ENCODE data around the gene DUSP8. TPM values are rescaled to one million over a fixed set of nuclear protein-coding genes. Genes with fewer than 3 reads are reported as not detected.

DUSP8 gene
- total RNA-seq, 1 donor from 2014 or later: 8.4 TPM

- Mint-ChIP-seq H3K27me3 (no peaks in the 10 kb centered on the region), H3K4me3 (no peak overlapping the region), H3K9me3 (no peaks in the 10 kb centered on the region), H3K4me1 (ENCODE audit: unreplicated experiment) (peaks cover 30% of the 10 kb centered on the region), H3K27ac (no peak overlapping the region), H3K36me3 (no peaks in the 10 kb centered on the region)
- TF ChIP-seq CTCF (conservative IDR thresholded peaks at IDR 0.05): no peak
- DNase-seq (ENCODE audit: extremely low spot score, unreplicated experiment): no peak
These were observed 48.3 kb downstream of the DUSP8 start for GRCh38 chr11:1523779-1524178.

GRCh38 chr11:1523077-1523476 lies 49.0 kb downstream of the DUSP8 start:
- Mint-ChIP-seq H3K27ac (no peak overlapping the region), H3K36me3 (no peaks in the 10 kb centered on the region), H3K27me3 (no peaks in the 10 kb centered on the region), H3K4me1 (ENCODE audit: unreplicated experiment) (peaks cover 30% of the 10 kb centered on the region), H3K9me3 (no peaks in the 10 kb centered on the region), H3K4me3 (no peak overlapping the region)
- DNase-seq (ENCODE audit: extremely low spot score, unreplicated experiment): no peak
- TF ChIP-seq CTCF (conservative IDR thresholded peaks at IDR 0.05): no peak

GRCh38 chr11:1522081-1522424 lies 50.0 kb downstream of the DUSP8 start:
- H3K27me3 Mint-ChIP-seq: no peaks in the 10 kb centered on the region
- DNase-seq (ENCODE audit: extremely low spot score, unreplicated experiment): no peak
- H3K27ac Mint-ChIP-seq: no peak overlapping the region
- no peak for TF ChIP-seq CTCF (conservative IDR thresholded peaks at IDR 0.05)
- H3K9me3 Mint-ChIP-seq: no peaks in the 10 kb centered on the region
- H3K4me3 Mint-ChIP-seq: no peak overlapping the region
- H3K36me3 Mint-ChIP-seq: no peaks in the 10 kb centered on the region
- peaks cover 30% of the 10 kb centered on the region for H3K4me1 Mint-ChIP-seq (ENCODE audit: unreplicated experiment)

- no peak for DNase-seq (ENCODE audit: extremely low spot score, unreplicated experiment)
- H3K27me3 Mint-ChIP-seq: no peaks in the 10 kb centered on the region
- H3K9me3 Mint-ChIP-seq: no peaks in the 10 kb centered on the region
- H3K36me3 Mint-ChIP-seq: no peaks in the 10 kb centered on the region
- H3K4me3 Mint-ChIP-seq: no peak overlapping the region
- H3K27ac Mint-ChIP-seq: no peak overlapping the region
- no peak for TF ChIP-seq CTCF (conservative IDR thresholded peaks at IDR 0.05)
- H3K4me1 Mint-ChIP-seq (ENCODE audit: unreplicated experiment): peaks cover 33% of the 10 kb centered on the region
These were observed 50.5 kb downstream of the DUSP8 start for GRCh38 chr11:1521382-1522080.

GRCh38 chr11:1520663-1521267 lies 51.3 kb downstream of the DUSP8 start:
- H3K4me1 Mint-ChIP-seq (ENCODE audit: unreplicated experiment): peaks cover 38% of the 10 kb centered on the region

More at GRCh38 chr11:1520663-1521267, 51.3 kb downstream of the DUSP8 start:
- DNase-seq (ENCODE audit: extremely low spot score, unreplicated experiment): no peak
- TF ChIP-seq CTCF (conservative IDR thresholded peaks at IDR 0.05): no peak
- Mint-ChIP-seq H3K27ac (no peak overlapping the region), H3K27me3 (no peaks in the 10 kb centered on the region), H3K36me3 (no peaks in the 10 kb centered on the region), H3K9me3 (no peaks in the 10 kb centered on the region), H3K4me3 (no peak overlapping the region)

All from type B pancreatic cell (in vitro differentiated cells).